Left renal pelvis (tissue), 4 donors: ENCODE measurements around the gene CCL16. TPM values are rescaled to one million over a fixed set of nuclear protein-coding genes. Genes with fewer than 3 reads are reported as not detected.
A peak's percentile ranks its signal among the peaks of the same experiment; 100 is the strongest.
"Not testable (repeated sequence)": the region's sequence is repeated elsewhere in the genome, so short reads cannot be mapped to it uniquely, and the experiment has no call there.

Experiments
- DNase-seq, 4 donors: peaks; one replicate each; pipeline ENCODE4 v3.0.0-alpha.2; 2013; ENCODE audit warnings: low read depth in 4 of 4, low spot score in 3 of 4
- polyA plus RNA-seq, 4 donors: library from polyadenylated mRNA; unstranded; fragments of 120-200 nt; gene quantifications; one replicate each; pipeline ENCODE4 v1.2.1, GENCODE V29; 2013; ENCODE audit not compliant: insufficient read length in 4 of 4

CCL16 gene
- polyA plus RNA-seq, 4 donors = 0.10 to 0.53 (median 0.19) TPM; not detected in 1

DNA sequence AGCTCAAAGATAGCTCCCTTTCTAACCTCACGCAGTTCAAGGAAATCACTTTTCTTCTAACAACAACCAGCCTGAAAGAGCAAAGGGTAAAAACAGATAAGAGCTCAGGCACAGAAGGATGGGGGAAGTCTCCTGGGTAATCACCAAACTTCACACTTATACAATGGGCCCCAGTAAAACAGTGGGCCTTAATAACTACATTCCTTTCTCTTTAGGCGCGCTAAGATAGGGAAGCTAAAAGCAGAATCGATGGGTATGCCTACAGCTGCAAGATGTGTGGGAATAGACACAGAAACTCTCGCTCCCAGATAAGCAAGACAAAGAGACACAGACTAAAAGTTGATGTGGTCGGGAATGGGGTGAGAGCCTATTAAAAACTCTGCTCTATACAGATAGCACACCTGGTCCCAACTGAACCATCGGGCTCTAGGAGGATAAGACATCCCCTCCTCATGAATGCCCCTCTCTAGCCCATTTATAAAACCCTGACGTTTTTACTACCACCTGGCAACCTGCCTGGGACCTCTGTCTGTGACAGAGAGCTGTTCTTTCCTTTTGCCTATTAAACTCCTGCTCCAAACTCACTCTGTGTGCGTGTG lies 38.6 kb downstream of the CCL16 start:
- DNase-seq = peak in 1 of 4 donors; percentile 14

DNA sequence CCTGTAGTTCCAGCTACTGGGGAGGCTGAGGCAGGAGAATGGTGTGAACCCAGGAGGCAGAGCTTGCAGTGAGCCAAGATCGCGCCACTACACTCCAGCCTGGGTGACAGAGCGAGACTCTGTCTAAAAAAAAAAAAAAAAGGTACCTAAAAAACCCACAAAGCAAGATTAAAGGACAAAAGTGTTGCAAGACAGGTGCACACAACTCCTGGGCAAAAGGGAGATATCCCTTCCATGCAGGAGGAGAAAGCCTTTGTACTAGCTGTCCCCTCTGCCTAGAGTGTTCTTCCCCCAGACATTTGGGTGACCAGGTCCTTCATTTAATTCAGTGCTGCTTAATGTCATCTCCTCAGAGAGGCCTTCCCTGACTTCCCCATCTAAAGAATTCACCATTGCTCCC lies 42.8 kb downstream of the CCL16 start:
- not testable (repeated sequence) for DNase-seq

- no peak for DNase-seq
Observed at GRCh38 chr17:35936063-35936462, 45.2 kb downstream of the CCL16 start.

DNA sequence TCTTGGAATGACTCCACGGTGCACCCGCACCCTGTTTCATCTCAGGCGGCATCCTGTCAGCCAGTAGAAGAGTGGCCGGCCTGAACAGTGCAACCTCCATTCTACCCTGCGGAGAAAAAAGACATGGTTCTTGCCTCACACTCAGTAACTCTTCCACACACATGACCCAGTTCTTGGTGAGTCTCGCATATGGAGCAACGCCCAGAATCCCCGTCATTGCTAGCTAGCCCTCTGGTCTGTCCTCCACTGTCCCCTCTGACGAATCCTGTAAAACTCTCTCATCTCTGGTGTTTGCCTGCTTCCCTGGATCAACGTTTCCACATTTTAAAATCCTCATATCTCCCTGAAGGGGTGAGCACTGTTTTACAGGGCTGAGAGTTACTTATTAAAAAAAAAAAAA lies 46.5 kb downstream of the CCL16 start:
- DNase-seq = no peak

- DNase-seq = peak in 1 of 4 donors; percentile 26
Observed at GRCh38 chr17:35932586-35932985, 48.7 kb downstream of the CCL16 start.

DNA sequence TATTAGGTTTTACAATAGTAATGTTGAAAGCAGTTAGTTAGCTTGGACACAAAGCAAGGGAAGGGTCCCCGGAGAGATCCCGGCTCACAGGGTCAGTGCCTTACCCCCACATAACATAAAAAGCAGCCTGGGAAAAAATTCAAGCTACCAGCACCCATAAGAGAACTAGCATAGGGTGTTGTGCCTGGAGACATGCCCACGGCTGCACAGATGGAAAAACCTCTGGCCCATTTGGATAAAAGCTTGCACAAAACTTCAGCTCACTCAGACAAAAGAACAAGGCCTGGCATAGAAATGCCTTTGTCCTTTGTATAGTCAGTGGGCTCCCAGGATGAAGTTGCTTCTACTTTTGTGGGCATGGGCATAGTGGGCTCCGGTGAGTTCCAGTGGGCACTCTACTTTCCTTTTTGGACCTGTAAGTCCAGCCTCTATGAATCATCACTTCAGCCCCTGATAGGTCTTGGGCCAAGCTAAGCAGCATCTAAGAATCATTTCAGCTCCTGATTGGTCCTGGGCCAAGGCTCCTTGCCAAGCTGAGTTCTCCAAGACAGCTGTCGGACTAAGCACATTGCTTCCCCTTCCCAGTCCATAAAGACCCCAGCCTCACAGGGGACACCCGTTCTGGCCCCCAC lies 49.4 kb downstream of the CCL16 start:
- DNase-seq = peak in 2 of 4 donors; percentile 14

DNA sequence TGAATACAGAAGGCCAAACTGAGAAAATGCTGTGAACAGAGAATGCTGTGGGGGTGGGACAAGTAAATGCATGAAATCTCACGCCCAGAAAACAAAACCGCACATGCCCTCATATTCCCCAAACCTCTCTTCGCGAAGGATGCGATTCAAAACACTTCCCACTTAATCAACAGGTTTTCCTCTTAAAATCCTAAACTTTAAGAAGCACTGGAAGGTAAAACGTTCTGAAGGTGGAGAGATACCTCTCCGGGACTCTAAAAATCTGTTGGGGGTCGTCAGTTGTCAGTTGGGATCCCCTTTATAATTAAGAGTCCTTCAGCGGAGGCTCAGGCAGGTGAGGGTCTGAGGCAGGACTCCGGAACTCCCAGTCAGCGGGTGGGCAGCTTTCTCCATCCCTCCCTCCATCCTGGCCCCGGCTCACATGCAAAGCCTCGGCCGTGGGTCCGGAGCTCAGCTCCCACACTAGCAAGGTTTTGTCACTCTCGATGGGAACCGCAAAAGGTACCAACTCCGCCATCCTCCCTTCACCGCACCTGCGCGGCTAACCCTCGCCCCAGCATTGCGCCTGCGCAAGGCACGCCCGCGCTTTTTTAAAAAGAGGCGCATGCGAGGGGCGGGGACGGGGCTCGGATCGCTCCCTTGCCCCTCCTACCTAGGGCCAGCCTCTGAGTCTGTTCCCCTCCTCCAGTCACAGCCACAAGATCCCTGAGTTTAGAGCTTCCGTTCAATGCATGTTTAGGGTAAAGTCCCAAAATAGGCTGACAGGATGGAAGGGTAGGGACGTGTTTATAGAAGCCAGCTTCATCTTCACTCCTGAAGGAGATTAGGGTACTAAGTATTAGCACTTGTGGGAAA lies 50.9 kb downstream of the CCL16 start, which contains the start of gene RDM1:
TSS of gene RDM1 (minus strand) at position 563 of the 855 bp plus-strand sequence. CDS start at position 517, 46 bp downstream.
- peak in 3 of 4 donors; percentile 69 to 79 (median 71) for DNase-seq

- DNase-seq = no peak
Observed at GRCh38 chr17:35927714-35928113, 53.6 kb downstream of the CCL16 start.

Other genes starting within 250 kb of the CCL16 start
- 10 to 100 TPM in 3 of 4 donors, 1 to 10 TPM in 1; 4.8 to 15.0 (median 11.0) TPM for gene RASL10B, start 249.9 kb downstream of the CCL16 start, polyA plus RNA-seq
- gene GAS2L2, start 228.3 kb downstream of the CCL16 start, polyA plus RNA-seq = under 1 TPM in 2 of 4 donors, not detected in 2; 0.10 to 0.12 TPM
- under 1 TPM in 1 of 4 donors, not detected in 3; 0.21 TPM for gene C17orf50, start 220.6 kb downstream of the CCL16 start, polyA plus RNA-seq
- gene MMP28, start 185.9 kb downstream of the CCL16 start, polyA plus RNA-seq = 10 to 100 TPM in 1 of 4 donors, 1 to 10 TPM in 3; 1.9 to 11.0 (median 2.4) TPM
- gene TAF15, start 172.0 kb downstream of the CCL16 start, polyA plus RNA-seq = 100 to 1,000 TPM; 188 to 242 (median 234) TPM
- under 1 TPM in 1 of 4 donors, not detected in 3; 0.18 TPM for gene HEATR9, start 112.6 kb downstream of the CCL16 start, polyA plus RNA-seq
- 1 to 10 TPM; 1.1 to 2.1 (median 1.6) TPM for gene CCL5, start 101.1 kb downstream of the CCL16 start, polyA plus RNA-seq
- 1 to 10 TPM; 1.4 to 3.6 (median 2.3) TPM for gene RDM1, start 50.7 kb downstream of the CCL16 start, polyA plus RNA-seq
- gene LYZL6, start 37.8 kb downstream of the CCL16 start, polyA plus RNA-seq = not detected
- 10 to 100 TPM; 14.5 to 17.6 (median 16.0) TPM for gene CCL14, start 5.2 kb upstream of the CCL16 start, polyA plus RNA-seq
- 1 to 10 TPM in 3 of 4 donors, under 1 TPM in 1; 0.37 to 7.5 (median 5.2) TPM for gene CCL15, start 20.1 kb upstream of the CCL16 start, polyA plus RNA-seq
- gene CCL23, start 36.5 kb upstream of the CCL16 start, polyA plus RNA-seq = not detected
- 1 to 10 TPM in 1 of 4 donors, not detected in 3; 2.4 TPM for gene CCL18, start 82.8 kb upstream of the CCL16 start, polyA plus RNA-seq
- 10 to 100 TPM in 1 of 4 donors, 1 to 10 TPM in 2, under 1 TPM in 1; 0.29 to 38.4 (median 2.1) TPM for gene CCL3, start 108.6 kb upstream of the CCL16 start, polyA plus RNA-seq
- gene CCL4, start 122.3 kb upstream of the CCL16 start, polyA plus RNA-seq = 10 to 100 TPM in 1 of 4 donors, 1 to 10 TPM in 1, under 1 TPM in 2; 0.16 to 34.9 (median 0.86) TPM
- 10 to 100 TPM in 2 of 4 donors, 1 to 10 TPM in 2; 4.3 to 18.7 (median 8.6) TPM for gene TBC1D3B, start 195.1 kb upstream of the CCL16 start, polyA plus RNA-seq
- gene CCL3L1, start 215.3 kb upstream of the CCL16 start, polyA plus RNA-seq = 10 to 100 TPM in 1 of 4 donors, 1 to 10 TPM in 1, under 1 TPM in 1, not detected in 1; 0.79 to 12.1 (median 1.6) TPM
- gene CCL4L2, start 229.6 kb upstream of the CCL16 start, polyA plus RNA-seq = 10 to 100 TPM in 1 of 4 donors, 1 to 10 TPM in 2, not detected in 1; 1.1 to 25.8 (median 1.4) TPM